ENCODE data around the gene ZNF787.
"Not testable (repeated sequence)": the region's sequence is repeated elsewhere in the genome, so short reads cannot be mapped to it uniquely, and the experiment has no call there.

ZNF787 gene

GRCh38 chr19:56104423-56104822 lies 16.7 kb downstream of the ZNF787 start:
- DNase-seq, result no peak

DNA sequence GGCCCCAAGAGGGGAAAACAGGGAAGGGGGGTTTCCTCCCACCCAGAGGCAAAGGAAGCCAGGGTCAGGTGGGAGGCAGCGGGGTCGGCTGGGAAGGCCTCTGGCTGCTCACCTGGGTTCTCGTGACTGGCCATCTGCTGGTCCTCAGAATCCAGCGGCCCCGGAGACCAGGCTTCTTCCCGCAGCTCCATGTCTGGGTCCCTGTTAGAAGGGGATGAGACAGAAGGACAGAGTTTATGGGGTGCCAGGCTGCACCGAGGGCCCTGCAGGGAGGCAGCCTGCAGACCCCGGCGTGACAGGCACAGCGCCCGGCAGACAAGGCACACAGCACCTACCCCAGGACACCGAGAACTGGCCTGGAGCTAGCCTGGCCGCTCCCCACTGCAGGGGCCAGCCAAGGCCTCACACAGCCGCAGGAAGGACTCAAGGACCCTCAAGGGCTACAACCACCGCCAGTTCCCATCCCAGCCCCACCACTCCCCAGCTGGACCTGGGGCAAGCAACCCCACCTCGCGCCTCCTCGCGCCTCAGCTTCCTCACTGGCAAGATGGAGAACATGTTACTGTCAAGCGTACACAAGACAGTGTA lies 18.0 kb downstream of the ZNF787 start:
- no peak for DNase-seq

GRCh38 chr19:56101746-56102535 lies 19.2 kb downstream of the ZNF787 start:
- DNase-seq, result no peak

DNA sequence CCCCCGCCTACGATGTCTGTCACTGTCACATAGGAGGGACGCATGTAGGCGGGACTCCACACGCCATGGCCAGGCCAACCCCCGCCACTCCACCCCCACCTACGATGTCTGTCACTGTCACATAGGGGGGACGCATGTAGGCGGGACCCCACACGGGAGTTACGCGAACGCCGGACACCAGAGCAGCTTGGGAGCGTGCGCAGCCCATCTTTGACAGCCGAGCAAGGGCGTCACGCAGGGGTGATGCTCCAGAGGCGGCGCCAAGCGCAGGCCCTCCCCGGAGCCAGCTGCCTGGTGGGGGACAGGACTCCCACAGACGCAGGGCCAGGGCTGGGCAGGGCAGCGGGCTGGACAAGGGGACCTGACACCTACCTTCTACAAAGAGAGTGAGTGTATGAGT lies 20.0 kb downstream of the ZNF787 start:
- DNase-seq, result no peak

DNA sequence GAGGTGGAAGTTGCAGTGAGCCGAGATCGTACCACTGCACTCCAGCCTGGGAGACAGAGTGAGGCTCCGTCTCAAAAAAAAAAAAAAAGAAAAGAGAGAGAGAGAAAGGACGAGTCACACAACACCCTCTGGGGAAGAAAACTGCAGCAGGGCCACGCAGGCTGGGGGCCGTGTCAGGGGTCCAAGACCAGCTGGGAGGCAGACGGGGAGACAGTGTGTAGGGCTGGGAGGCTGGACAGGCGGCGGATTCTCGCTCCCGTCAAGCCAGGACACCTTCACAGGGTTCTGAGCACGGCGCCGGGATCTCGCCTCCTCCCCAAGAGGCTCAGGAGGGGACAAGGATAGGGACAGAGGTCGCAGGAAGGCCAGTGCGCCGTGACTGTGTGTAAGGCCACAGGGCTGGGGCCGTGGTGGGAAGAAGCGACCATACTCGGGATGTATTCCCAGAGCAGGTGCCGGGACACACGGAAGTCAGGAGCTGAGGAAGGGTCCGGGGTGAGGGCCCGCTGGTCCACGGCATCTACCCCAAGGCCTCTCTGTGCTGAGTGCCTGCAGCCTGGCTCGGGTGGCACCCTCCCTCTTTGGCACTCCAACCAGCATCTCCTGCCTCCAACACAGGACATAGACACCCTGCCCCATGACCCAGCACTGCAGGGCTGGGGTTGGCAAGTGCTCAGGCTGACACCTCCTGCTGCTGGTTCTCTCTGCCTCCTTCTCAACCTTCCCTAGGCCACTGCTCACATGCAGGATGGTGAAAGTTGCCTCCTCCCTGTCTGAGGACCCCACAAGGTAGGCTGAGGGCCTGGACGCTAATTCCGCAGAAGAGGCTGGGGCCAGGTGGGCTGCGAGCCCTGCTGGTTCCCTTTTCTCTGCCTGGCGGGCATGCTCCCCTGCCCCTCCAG lies 21.2 kb downstream of the ZNF787 start:
- DNase-seq, result no peak

- DNase-seq, result no peak
Measured at GRCh38 chr19:56098731-56099568, 22.1 kb downstream of the ZNF787 start.

DNA sequence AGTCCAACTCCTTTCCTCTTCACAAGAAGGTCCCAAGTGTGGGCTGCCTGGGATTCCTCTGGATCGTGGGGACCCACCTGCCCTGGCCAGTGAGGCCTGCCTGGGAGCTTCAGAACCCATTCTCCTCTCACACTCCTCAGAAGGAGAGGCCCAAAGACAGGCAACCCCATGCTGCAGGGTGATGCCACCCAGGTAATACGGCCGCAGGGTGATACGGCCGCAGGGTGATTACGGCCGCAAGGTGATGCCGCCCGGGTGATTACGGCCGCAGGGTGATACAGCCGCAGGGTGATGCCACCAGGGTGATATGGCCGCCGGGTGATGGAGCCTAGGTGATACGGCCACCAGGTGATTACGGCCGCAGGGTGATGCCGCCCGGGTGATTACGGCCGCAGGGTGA lies 22.9 kb downstream of the ZNF787 start:
- not testable (repeated sequence) for DNase-seq

- DNase-seq, result no peak
Measured at GRCh38 chr19:56097776-56098175, 23.3 kb downstream of the ZNF787 start.

DNA sequence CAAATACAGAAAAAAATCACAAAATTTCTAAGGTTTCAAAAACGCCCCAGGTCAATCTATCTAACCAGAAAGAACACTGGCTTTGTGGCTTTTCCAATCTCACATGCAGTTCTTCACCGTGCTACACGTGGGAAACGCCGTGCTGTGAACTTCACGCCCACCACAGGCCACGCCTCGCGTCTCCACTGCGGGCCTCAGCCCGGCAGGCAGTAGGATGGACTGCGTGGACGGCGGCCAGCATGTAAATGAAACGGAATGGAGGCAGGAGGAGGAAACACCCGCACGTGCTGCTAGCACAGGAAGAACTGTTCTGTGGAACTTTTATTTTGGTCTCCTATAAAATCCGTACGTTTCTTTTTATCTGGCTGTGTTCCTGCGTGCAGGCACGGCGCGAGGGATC lies 23.8 kb downstream of the ZNF787 start:
- DNase-seq, result no peak

GRCh38 chr19:56096665-56097064 lies 24.4 kb downstream of the ZNF787 start:
- no peak for DNase-seq

DNA sequence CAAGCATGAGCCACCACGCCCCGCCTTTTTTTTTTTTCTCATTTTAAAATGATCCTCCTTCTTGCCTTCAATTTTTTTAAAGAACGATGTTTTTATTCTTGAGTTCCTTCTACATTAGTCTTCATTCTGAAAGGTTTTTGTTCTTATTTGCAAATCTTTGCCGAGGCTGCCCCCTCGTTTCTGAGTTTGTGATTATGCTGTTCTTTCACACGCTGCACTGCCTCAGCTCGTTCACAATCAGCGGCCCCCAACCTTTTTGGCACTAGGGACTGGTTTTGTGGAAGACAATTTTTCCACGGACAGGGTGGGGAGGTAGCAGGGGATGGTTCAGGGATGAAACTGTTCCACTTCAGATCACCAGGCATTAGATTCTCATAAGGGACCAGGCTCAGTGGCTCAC lies 26.6 kb downstream of the ZNF787 start:
- no peak for DNase-seq

GRCh38 chr19:56092685-56093631 lies 28.1 kb downstream of the ZNF787 start:
- no peak for DNase-seq

GRCh38 chr19:56091751-56092546 lies 29.1 kb downstream of the ZNF787 start:
- DNase-seq, result no peak

DNA sequence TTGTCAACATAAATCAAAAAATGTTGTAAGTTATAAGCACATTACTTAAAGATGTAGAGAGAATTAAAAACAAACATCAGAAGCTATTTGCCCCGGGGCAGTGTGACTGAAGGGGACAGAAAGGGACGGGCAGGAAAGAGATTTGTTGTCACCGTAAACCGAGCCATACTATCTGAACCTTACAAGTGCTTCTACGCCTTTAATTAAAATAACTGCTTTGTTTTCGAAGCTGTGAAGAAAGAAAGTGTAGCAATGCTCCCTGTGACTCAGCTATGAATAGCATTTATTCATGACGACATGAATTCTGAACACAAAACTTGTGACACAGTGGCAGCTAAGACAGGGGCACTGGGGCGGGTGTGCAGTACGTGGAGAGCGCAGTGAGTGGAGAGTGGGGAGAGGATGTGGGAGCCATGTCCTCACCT lies 30.0 kb downstream of the ZNF787 start:
- no peak for DNase-seq

DNA sequence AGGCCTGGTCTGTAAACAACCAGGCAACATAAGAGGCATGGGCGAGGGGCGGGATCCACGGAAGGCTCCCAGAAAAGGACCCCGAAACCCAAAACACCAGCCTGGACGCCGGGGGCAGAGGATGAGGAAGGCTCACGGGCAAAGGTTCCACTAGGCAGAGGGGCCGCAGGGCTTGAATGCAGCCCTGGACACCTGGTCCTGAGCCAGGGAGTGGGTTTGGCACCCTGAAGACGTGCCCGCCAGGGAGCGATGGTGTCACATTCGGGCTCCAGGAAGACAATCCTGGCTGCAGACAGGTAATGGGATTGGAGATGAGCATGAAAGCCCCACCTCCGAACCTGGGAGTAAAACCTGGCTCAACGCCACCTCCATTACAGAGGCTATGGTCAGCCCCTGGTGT lies 31.8 kb downstream of the ZNF787 start:
- DNase-seq, result no peak

DNA sequence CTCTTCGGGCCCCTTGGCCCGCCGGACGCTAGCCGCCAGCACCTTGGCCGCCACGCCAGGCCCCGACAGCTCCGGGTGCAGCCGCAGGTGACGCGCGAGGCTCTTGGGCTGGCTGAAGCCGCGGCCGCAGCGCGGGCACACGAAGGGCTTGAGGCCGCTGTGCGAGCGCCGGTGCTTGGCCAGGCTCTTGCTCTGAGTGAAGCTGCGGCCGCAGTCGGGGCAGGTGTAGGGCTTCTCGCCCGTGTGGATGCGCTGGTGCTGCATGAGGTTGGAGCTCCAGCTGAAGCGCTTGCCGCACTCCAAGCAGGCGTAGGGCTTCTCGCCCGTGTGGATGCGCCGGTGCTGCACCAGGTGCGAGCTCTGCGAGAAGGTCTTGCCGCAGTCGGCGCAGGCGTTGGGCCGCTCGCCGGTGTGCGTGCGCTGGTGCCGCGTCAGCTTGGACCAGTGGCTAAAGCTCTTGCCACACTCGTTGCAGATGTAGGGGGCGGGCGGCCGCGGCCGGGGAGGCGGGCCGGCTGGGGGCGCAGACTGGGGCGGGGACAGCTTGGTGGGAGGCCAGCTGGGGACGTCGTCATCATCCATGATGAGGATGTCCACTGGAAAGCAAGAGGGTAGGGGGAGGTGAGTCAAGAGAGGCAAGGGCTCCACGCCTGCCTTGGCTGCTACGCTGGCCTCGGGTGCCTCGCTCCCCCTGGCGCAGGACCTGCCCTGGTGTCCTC lies 32.4 kb downstream of the ZNF787 start:
- no peak for DNase-seq

DNA sequence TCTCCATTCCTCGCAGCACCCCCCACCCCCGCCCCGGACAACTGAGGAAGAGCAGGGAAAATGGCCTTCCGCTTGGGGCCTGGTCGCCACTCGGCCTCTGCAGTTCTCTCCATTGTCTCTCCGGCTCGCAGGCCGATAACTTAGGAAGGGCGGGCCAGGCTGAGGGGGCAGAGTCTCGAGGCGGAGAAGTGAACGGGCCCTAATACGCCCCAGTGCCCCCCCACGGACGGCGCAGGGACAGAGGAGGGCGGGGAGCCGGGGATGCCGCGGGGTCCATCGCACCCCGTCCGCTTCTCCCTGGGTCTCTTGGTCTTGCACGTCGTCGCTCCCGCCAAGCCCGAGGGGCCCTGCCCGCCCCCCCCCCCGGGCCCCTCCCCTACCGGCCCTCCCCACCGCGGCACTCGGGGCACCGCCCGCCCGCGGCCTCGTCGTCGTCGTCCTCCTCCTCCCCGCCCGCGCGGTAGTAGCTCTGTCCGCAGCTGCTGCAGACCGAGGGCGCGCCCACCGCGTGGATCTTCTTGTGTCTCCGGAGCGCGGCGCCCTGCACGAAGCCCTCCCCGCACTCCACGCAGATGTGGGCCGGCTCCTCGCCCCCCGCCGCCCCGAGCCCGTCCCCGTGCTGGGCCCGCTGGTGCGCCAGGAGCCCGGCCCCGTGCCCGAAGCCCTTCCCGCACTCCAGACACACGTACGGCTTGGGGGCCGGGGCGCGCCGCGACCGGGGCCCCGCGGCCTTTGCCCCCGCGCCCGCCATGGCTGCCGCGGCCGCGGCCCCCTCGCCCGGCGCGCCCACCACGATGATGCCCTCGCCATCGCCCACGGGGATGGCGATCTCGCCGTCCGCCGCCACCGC lies 33.2 kb downstream of the ZNF787 start:
- no peak for DNase-seq

- no peak for DNase-seq
Measured at GRCh38 chr19:56086671-56087430, 34.2 kb downstream of the ZNF787 start.

Data from T1000 (cell line).